ENCODE data around the gene LGALS9. TPM values are rescaled to one million over a fixed set of nuclear protein-coding genes. Genes with fewer than 3 reads are reported as not detected.

LGALS9 gene
- total and polyA plus RNA-seq, 2 experiments from 2014 or later: 3.2 to 4.1 TPM

DNA sequence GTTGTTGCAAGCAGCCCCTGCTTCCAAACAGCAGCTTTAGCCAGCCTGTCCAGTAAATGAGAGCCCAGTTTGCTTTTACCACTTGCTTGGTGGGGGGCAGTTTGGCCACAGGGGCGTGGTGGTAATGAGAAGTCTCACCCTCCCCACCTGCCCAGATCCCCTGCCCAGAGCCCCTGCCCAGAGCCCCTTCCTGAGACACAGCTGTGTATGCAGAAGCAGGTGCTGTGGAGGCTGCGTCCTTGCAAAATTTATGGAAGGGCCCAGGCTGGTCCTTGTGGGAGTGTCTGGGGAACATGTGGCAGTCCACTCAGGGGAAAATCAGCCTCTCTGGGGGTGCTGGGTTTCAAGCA is 27.6 kb upstream of the LGALS9 start:
- Histone ChIP-seq H3K27ac (no peak overlapping the region), H4K20me1 (ENCODE audit: insufficient read depth) (no peaks in the 10 kb centered on the region), H3K4me2 (ENCODE audit: unreplicated experiment) (no peak overlapping the region), H2AFZ (no peak overlapping the region), H3K79me2 (ENCODE audit: insufficient read depth) (no peaks in the 10 kb centered on the region), H3K36me3 (ENCODE audit: low read depth) (no peaks in the 10 kb centered on the region), H3K9me2 (ENCODE audit: insufficient read depth) (no peaks in the 10 kb centered on the region), H3F3A (ENCODE audit: insufficient read depth) (no peaks in the 10 kb centered on the region), H3K4me3 (no peak overlapping the region), H3K4me1 (ENCODE audit: insufficient read depth) (no peaks in the 10 kb centered on the region), H3K27me3 (replicated peaks; ENCODE audit: insufficient read depth) (no peaks in the 10 kb centered on the region), H3K9me3 (ENCODE audit: low read depth) (no peaks in the 10 kb centered on the region), H3K9ac (no peak overlapping the region)
- WGBS, 2 experiments (ENCODE audit: low coverage in 1 of 2, low lambda C conversion rate in 2 of 2, missing lambda C conversion rate in 2 of 2): 58 to 72% methylated on average over 2 of the region's 2 CpGs
- TF ChIP-seq EZH2 (IDR thresholded peaks at IDR 0.05; ENCODE audit: insufficient read depth, poor library complexity, severe bottlenecking) (no peak), EZH2phosphoT487 (IDR thresholded peaks at IDR 0.05; ENCODE audit: insufficient read depth, low read depth) (no peak)
- no peak for DNase-seq
- in situ Hi-C loops (cut with MboI): loop anchor here (10.0 kb wide), 2 partner anchors 269 to 369 kb away; no protein-coding TSS in a partner anchor

DNA sequence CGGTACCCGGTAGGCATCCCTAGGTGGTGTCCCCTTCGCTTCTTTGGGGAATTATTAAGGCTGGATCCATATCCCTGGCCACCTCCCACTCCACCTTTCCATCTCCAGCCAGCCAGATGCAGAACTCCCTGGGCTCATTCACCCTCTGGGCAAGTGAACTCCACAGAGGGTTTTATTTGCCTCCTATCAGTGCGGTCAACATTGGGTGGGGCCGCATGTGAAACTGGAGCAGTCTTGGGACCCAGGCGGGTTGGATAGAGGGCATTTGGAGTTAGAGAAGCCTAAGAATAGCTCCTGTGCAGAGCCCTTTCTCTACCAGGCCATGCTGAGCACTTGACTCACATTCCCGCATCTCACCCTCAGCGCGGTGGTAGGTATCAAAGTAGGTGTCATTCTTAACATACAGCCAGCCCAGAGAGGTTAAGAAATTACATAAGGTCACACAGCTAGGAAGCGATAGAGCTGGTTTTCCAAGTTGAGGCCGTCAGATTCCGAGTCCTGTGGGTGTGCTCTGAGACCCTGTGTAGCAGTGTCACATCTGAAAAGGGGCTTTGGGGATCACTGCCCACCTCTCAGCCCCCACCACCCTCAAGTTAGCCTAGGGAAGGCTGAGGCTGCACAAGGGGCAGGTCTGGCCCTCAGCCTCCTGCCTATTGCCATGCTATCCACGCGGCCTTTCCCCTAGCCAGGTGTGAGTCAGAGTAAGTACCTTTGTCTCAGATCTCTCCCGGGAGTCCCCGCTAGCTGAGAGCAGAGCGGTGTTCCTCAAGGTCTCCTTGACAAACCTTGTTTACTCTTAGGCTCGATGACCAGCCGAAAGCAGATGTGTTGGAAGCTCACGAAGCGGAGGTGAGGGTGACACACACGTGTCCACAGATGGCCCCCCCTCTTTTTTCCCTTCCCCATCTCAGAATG is 26.9 kb upstream of the LGALS9 start:
- Histone ChIP-seq H3F3A (ENCODE audit: insufficient read depth) (no peaks in the 10 kb centered on the region), H3K79me2 (ENCODE audit: insufficient read depth) (no peaks in the 10 kb centered on the region), H3K36me3 (ENCODE audit: low read depth) (no peaks in the 10 kb centered on the region), H3K4me3 (no peak overlapping the region), H4K20me1 (ENCODE audit: insufficient read depth) (no peaks in the 10 kb centered on the region), H2AFZ (no peak overlapping the region), H3K27me3 (replicated peaks; ENCODE audit: insufficient read depth) (no peaks in the 10 kb centered on the region), H3K4me1 (ENCODE audit: insufficient read depth) (no peaks in the 10 kb centered on the region), H3K27ac (no peak overlapping the region), H3K9me3 (ENCODE audit: low read depth) (no peaks in the 10 kb centered on the region), H3K9me2 (ENCODE audit: insufficient read depth) (no peaks in the 10 kb centered on the region), H3K4me2 (ENCODE audit: unreplicated experiment) (no peak overlapping the region), H3K9ac (no peak overlapping the region)
- DNase-seq: no peak
- in situ Hi-C loops (cut with MboI): loop anchor here (10.0 kb wide), 2 partner anchors 269 to 369 kb away; no protein-coding TSS in a partner anchor
- WGBS, 2 experiments (ENCODE audit: low coverage in 1 of 2, low lambda C conversion rate in 2 of 2, missing lambda C conversion rate in 2 of 2): 95 to 96% methylated on average over 22 of the region's 22 CpGs
- no peak for TF ChIP-seq EZH2 (IDR thresholded peaks at IDR 0.05; ENCODE audit: insufficient read depth, poor library complexity, severe bottlenecking)
- no peak for TF ChIP-seq EZH2phosphoT487 (IDR thresholded peaks at IDR 0.05; ENCODE audit: insufficient read depth, low read depth)

DNA sequence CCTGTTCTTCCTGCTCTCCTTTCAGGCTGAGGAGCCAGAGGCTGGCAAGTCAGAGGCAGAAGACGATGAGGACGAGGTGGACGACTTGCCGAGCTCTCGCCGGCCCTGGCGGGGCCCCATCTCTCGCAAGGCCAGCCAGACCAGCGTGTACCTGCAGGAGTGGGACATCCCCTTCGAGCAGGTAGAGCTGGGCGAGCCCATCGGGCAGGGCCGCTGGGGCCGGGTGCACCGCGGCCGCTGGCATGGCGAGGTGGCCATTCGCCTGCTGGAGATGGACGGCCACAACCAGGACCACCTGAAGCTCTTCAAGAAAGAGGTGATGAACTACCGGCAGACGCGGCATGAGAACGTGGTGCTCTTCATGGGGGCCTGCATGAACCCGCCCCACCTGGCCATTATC is 25.6 kb upstream of the LGALS9 start:
- Histone ChIP-seq H3K27me3 (replicated peaks; ENCODE audit: insufficient read depth) (no peaks in the 10 kb centered on the region), H3K4me2 (ENCODE audit: unreplicated experiment) (no peak overlapping the region), H3K79me2 (ENCODE audit: insufficient read depth) (no peaks in the 10 kb centered on the region), H4K20me1 (ENCODE audit: insufficient read depth) (no peaks in the 10 kb centered on the region), H3F3A (ENCODE audit: insufficient read depth) (no peaks in the 10 kb centered on the region), H3K36me3 (ENCODE audit: low read depth) (no peaks in the 10 kb centered on the region), H2AFZ (no peak overlapping the region), H3K9ac (no peak overlapping the region), H3K9me3 (ENCODE audit: low read depth) (no peaks in the 10 kb centered on the region), H3K4me3 (no peak overlapping the region), H3K27ac (no peak overlapping the region), H3K4me1 (ENCODE audit: insufficient read depth) (no peaks in the 10 kb centered on the region), H3K9me2 (ENCODE audit: insufficient read depth) (no peaks in the 10 kb centered on the region)
- 93 to 96% methylated on average over 17 to 25 of the region's 25 CpGs for WGBS, 2 experiments (ENCODE audit: low coverage in 1 of 2, low lambda C conversion rate in 2 of 2, missing lambda C conversion rate in 2 of 2)
- in situ Hi-C loops (cut with MboI): loop anchor here (10.0 kb wide), 2 partner anchors 271 to 371 kb away; no protein-coding TSS in a partner anchor
- TF ChIP-seq EZH2phosphoT487 (IDR thresholded peaks at IDR 0.05; ENCODE audit: insufficient read depth, low read depth) (no peak), EZH2 (IDR thresholded peaks at IDR 0.05; ENCODE audit: insufficient read depth, poor library complexity, severe bottlenecking) (no peak)
- no peak for DNase-seq

DNA sequence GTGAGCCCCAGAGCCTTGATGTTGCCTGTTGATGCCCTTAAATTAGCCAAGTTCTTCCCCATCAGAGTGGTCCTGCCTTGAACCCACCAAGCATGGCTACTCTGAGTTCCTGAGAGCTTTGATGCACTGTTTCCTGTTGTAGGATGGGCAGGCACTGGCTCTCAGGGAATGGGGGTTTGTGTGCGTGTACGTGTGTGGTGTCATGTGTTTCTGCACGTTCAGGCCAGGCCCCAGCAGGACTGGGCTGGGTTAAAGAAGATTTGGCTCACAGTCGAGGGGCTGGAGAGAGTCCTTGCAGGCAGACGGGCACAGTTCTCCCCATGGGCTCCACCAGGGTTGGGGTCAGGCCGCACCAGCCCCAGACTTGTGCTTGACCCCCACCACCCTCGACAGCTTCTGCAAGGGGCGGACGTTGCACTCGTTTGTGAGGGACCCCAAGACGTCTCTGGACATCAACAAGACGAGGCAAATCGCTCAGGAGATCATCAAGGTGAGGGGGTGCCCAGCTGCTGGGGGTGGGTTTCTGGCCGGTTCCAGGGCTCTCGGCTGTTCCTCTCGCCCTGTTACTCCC is 23.4 kb upstream of the LGALS9 start:
- Histone ChIP-seq H3K4me3 (no peak overlapping the region), H3K36me3 (ENCODE audit: low read depth) (no peaks in the 10 kb centered on the region), H3F3A (ENCODE audit: insufficient read depth) (no peaks in the 10 kb centered on the region), H2AFZ (no peak overlapping the region), H3K9ac (no peak overlapping the region), H3K4me2 (ENCODE audit: unreplicated experiment) (no peak overlapping the region), H3K9me3 (ENCODE audit: low read depth) (no peaks in the 10 kb centered on the region), H3K9me2 (ENCODE audit: insufficient read depth) (no peaks in the 10 kb centered on the region), H3K27ac (no peak overlapping the region), H3K79me2 (ENCODE audit: insufficient read depth) (no peaks in the 10 kb centered on the region), H4K20me1 (ENCODE audit: insufficient read depth) (no peaks in the 10 kb centered on the region), H3K27me3 (replicated peaks; ENCODE audit: insufficient read depth) (no peaks in the 10 kb centered on the region), H3K4me1 (ENCODE audit: insufficient read depth) (no peaks in the 10 kb centered on the region)
- DNase-seq: no peak
- TF ChIP-seq EZH2phosphoT487 (IDR thresholded peaks at IDR 0.05; ENCODE audit: insufficient read depth, low read depth): no peak
- TF ChIP-seq EZH2 (IDR thresholded peaks at IDR 0.05; ENCODE audit: insufficient read depth, poor library complexity, severe bottlenecking): no peak
- in situ Hi-C loops (cut with MboI): loop anchor here (10.0 kb wide), 2 partner anchors 273 to 373 kb away; no protein-coding TSS in a partner anchor
- 87% methylated on average over 16 of the region's 16 CpGs for WGBS, 2 experiments (ENCODE audit: low coverage in 1 of 2, low lambda C conversion rate in 2 of 2, missing lambda C conversion rate in 2 of 2)
